Heart left ventricle (tissue), 13 donors: ENCODE measurements around the gene SLC35F1.

Experiments used
- CTCF ChIP-seq, 12 donors: fragments of 200-600 bp; sonication (generic) in 4 of 12; IDR thresholded peaks; one replicate each; pipeline versions ENCODE4 v1.5.0 to v1.8.0; 2018 to 2022; ENCODE audit warnings: antibody characterized with exemption in 12 of 12, mild to moderate bottlenecking in 5 of 12
- POLR2A ChIP-seq, 2 donors: fragments of 450-650 bp; IDR thresholded peaks; one replicate each; pipeline ENCODE4 v1.6.1; 2017; ENCODE audit warnings: antibody characterized with exemption in 2 of 2, mild to moderate bottlenecking in 2 of 2, moderate library complexity in 2 of 2
- donor health status: ischemic (EF 13 %, LVEDD 7.1; RV severe dilation, severe dysfunction).
- donor health status: DM: no; HTN: yes; CAD: no.
- donor health status: DM: no; HTN: no; CAD: no.
- donor health status: ischemic (EF 25% LVEDD 6.9; RV normal size, moderate dysfunction).
- donor health status: ischemic (EF 25% LVEDD 5.7; RV mildly dilated, moderate dysfunction).
- donor health status: ischemic (EF 35%, LVEDD 5.7; RV mildly dilated, moderate dysfunction).
- donor health status: nonischemic (EF 11% LVEDD 7.7; RV severe dilation, severe dysfunction).
- donor health status: DM: yes; HTN: yes; CAD: no.
- donor health status: PGD.
- donor health status: ischemic (EF 29% LVEDD 5.4; RV normal size, mild dysfunction).
- donor health status: nonischemic (EF 23%, LVEDD 6.1; RV moderate dilation, normal function).

- TF ChIP-seq CTCF (IDR thresholded peaks at IDR 0.05) (no peak), POLR2A (IDR thresholded peaks at IDR 0.05) (no peak)
These were observed 82.0 kb downstream of the SLC35F1 start for GRCh38 chr6:117989086-117989485.
